ENCODE data around the gene CCT8L2. TPM values are rescaled to one million over a fixed set of nuclear protein-coding genes. Genes with fewer than 3 reads are reported as not detected.
"Not testable (repeated sequence)": the region's sequence is repeated elsewhere in the genome, so short reads cannot be mapped to it uniquely, and the experiment has no call there.

CCT8L2 gene
- total and polyA plus RNA-seq, 4 donors = not detected

DNA sequence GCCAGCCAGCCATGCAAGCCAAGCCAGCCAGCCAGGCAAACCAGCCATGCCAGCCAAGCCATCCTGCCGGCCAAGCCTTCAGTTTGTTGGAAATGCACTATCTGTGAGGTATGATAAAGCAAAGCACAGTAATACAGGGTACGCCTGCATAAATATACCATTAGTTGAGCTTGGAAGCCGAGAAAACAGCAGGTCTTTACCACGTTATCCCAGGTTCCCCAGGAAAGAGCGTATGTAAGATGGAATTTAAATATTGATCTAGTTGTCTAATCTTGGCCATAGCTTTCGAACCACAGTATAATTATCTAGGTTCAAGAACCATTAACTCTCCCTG lies 24.2 kb downstream of the CCT8L2 start:
- H3K27ac ChIP-seq (ENCODE audit: low read depth in 1 of 2, low read length in 2 of 2) = no peak overlapping the region
- 74% methylated on average over 6 of the region's 6 CpGs for WGBS
- TF ChIP-seq, protein P1, sequence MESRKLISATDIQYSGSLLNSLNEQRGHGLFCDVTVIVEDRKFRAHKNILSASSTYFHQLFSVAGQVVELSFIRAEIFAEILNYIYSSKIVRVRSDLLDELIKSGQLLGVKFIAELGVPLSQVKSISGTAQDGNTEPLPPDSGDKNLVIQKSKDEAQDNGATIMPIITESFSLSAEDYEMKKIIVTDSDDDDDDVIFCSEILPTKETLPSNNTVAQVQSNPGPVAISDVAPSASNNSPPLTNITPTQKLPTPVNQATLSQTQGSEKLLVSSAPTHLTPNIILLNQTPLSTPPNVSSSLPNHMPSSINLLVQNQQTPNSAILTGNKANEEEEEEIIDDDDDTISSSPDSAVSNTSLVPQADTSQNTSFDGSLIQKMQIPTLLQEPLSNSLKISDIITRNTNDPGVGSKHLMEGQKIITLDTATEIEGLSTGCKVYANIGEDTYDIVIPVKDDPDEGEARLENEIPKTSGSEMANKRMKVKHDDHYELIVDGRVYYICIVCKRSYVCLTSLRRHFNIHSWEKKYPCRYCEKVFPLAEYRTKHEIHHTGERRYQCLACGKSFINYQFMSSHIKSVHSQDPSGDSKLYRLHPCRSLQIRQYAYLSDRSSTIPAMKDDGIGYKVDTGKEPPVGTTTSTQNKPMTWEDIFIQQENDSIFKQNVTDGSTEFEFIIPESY (IDR thresholded peaks at IDR 0.05) = no peak
- TF ChIP-seq RXRA (IDR thresholded peaks at IDR 0.05) = no peak
- no peak for TF ChIP-seq HNF4A (conservative IDR thresholded peaks at IDR 0.05)
- TF ChIP-seq FOXA1 (IDR thresholded peaks at IDR 0.05) = no peak
- TF ChIP-seq, protein P2, sequence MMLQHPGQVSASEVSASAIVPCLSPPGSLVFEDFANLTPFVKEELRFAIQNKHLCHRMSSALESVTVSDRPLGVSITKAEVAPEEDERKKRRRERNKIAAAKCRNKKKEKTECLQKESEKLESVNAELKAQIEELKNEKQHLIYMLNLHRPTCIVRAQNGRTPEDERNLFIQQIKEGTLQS (IDR thresholded peaks at IDR 0.05) = no peak
- TF ChIP-seq YY1 (IDR thresholded peaks at IDR 0.05) = no peak
- no peak for TF ChIP-seq NR2F2 (IDR thresholded peaks at IDR 0.05)
- no peak for TF ChIP-seq SP1 (IDR thresholded peaks at IDR 0.05)
- TF ChIP-seq, protein P3, sequence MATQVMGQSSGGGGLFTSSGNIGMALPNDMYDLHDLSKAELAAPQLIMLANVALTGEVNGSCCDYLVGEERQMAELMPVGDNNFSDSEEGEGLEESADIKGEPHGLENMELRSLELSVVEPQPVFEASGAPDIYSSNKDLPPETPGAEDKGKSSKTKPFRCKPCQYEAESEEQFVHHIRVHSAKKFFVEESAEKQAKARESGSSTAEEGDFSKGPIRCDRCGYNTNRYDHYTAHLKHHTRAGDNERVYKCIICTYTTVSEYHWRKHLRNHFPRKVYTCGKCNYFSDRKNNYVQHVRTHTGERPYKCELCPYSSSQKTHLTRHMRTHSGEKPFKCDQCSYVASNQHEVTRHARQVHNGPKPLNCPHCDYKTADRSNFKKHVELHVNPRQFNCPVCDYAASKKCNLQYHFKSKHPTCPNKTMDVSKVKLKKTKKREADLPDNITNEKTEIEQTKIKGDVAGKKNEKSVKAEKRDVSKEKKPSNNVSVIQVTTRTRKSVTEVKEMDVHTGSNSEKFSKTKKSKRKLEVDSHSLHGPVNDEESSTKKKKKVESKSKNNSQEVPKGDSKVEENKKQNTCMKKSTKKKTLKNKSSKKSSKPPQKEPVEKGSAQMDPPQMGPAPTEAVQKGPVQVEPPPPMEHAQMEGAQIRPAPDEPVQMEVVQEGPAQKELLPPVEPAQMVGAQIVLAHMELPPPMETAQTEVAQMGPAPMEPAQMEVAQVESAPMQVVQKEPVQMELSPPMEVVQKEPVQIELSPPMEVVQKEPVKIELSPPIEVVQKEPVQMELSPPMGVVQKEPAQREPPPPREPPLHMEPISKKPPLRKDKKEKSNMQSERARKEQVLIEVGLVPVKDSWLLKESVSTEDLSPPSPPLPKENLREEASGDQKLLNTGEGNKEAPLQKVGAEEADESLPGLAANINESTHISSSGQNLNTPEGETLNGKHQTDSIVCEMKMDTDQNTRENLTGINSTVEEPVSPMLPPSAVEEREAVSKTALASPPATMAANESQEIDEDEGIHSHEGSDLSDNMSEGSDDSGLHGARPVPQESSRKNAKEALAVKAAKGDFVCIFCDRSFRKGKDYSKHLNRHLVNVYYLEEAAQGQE (IDR thresholded peaks at IDR 0.05) = no peak
- TF ChIP-seq RAD21 (IDR thresholded peaks at IDR 0.05) = no peak
- no peak for TF ChIP-seq EGR1 (IDR thresholded peaks at IDR 0.05; ENCODE audit: low read depth in 2 of 2)
- no peak for TF ChIP-seq TAF1 (conservative IDR thresholded peaks at IDR 0.05)
- TF ChIP-seq JUND (IDR thresholded peaks at IDR 0.05) = no peak
- TF ChIP-seq FOXA2 (IDR thresholded peaks at IDR 0.05) = no peak
- TF ChIP-seq GABPA (IDR thresholded peaks at IDR 0.05 in 1 of 2, conservative IDR thresholded peaks at IDR 0.05 in 1 of 2) = no peak
- TF ChIP-seq HNF4G (IDR thresholded peaks at IDR 0.05) = no peak
- TF ChIP-seq, protein P4, sequence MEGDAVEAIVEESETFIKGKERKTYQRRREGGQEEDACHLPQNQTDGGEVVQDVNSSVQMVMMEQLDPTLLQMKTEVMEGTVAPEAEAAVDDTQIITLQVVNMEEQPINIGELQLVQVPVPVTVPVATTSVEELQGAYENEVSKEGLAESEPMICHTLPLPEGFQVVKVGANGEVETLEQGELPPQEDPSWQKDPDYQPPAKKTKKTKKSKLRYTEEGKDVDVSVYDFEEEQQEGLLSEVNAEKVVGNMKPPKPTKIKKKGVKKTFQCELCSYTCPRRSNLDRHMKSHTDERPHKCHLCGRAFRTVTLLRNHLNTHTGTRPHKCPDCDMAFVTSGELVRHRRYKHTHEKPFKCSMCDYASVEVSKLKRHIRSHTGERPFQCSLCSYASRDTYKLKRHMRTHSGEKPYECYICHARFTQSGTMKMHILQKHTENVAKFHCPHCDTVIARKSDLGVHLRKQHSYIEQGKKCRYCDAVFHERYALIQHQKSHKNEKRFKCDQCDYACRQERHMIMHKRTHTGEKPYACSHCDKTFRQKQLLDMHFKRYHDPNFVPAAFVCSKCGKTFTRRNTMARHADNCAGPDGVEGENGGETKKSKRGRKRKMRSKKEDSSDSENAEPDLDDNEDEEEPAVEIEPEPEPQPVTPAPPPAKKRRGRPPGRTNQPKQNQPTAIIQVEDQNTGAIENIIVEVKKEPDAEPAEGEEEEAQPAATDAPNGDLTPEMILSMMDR (IDR thresholded peaks at IDR 0.05; ENCODE audit: low read depth, low read length, missing input control) = no peak
- TF ChIP-seq, protein P5, sequence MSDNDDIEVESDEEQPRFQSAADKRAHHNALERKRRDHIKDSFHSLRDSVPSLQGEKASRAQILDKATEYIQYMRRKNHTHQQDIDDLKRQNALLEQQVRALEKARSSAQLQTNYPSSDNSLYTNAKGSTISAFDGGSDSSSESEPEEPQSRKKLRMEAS (IDR thresholded peaks at IDR 0.05) = no peak
- H3K4me3 ChIP-seq (ENCODE audit: low read depth in 1 of 3, low read length in 3 of 3) = no peak overlapping the region
- DNase-seq (ENCODE audit: low spot score) = no peak
- H3K9me3 ChIP-seq (ENCODE audit: control insufficient read depth in 4 of 4, low read length in 3 of 4) = no peaks in the 10 kb centered on the region
- H3K4me1 ChIP-seq (ENCODE audit: control insufficient read depth in 4 of 4, insufficient read depth in 4 of 4, low read length in 3 of 4) = no peaks in the 10 kb centered on the region
- no peaks in the 10 kb centered on the region for H3K27me3 ChIP-seq (ENCODE audit: control insufficient read depth in 4 of 4, insufficient read depth in 4 of 4, low read length in 3 of 4)
- H3K36me3 ChIP-seq (ENCODE audit: control insufficient read depth in 4 of 4, insufficient read depth in 3 of 4, low read depth in 1 of 4, low read length in 3 of 4) = no peaks in the 10 kb centered on the region
- no peak overlapping the region for H3K9ac ChIP-seq (ENCODE audit: low read depth in 1 of 2, low read length in 2 of 2)

DNA sequence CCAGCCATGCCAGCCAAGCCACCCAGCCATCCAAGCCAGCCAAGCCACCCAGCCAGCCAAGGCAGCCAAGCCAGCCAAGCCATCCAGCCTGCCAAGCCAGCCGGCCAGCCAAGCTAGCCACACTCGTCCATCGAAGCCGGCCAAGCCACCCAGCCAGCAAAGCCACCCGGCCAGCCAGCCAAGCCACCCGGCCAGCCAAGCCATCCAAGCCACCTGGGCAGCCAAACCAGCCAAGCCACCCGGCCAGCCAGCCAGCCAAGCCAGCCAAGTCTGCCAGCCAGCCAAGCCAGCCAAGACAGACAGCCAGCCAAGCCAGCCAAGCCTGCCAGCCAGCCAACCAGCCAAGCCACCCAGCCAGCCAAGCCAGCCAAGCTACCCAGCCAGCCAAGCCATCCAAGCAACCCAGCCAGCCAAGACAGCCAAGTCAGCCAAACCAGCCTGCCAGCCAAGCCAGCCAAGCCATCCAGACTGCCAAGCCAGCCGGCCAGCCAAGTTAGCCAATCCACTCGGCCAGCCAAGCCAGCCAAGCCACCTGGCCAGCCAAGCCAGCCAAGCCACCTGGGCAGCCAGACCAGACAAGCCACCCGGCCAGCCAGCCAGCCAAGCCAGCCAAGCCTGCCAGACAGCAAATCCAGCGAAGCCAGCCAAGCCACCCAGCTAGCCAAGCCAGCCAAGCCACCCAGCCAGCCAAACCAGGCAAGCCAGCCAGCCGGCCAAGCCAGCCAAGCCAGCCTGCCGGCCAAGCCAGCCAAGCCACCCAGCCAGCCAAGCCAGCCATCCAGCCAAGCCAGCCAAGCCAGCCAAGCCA lies 24.8 kb downstream of the CCT8L2 start:
- DNase-seq (ENCODE audit: low spot score); H3K27ac ChIP-seq (ENCODE audit: low read depth in 1 of 2, low read length in 2 of 2); H3K27me3 ChIP-seq (ENCODE audit: control insufficient read depth in 4 of 4, insufficient read depth in 4 of 4, low read length in 3 of 4); H3K9me3 ChIP-seq (ENCODE audit: control insufficient read depth in 4 of 4, low read length in 3 of 4); H3K36me3 ChIP-seq (ENCODE audit: control insufficient read depth in 4 of 4, insufficient read depth in 3 of 4, low read depth in 1 of 4, low read length in 3 of 4); H3K4me1 ChIP-seq (ENCODE audit: control insufficient read depth in 4 of 4, insufficient read depth in 4 of 4, low read length in 3 of 4); H3K9ac ChIP-seq (ENCODE audit: low read depth in 1 of 2, low read length in 2 of 2); H3K4me3 ChIP-seq (ENCODE audit: low read depth in 1 of 3, low read length in 3 of 3): not testable (repeated sequence)
- WGBS = 74% methylated on average over 13 of the region's 13 CpGs

DNA sequence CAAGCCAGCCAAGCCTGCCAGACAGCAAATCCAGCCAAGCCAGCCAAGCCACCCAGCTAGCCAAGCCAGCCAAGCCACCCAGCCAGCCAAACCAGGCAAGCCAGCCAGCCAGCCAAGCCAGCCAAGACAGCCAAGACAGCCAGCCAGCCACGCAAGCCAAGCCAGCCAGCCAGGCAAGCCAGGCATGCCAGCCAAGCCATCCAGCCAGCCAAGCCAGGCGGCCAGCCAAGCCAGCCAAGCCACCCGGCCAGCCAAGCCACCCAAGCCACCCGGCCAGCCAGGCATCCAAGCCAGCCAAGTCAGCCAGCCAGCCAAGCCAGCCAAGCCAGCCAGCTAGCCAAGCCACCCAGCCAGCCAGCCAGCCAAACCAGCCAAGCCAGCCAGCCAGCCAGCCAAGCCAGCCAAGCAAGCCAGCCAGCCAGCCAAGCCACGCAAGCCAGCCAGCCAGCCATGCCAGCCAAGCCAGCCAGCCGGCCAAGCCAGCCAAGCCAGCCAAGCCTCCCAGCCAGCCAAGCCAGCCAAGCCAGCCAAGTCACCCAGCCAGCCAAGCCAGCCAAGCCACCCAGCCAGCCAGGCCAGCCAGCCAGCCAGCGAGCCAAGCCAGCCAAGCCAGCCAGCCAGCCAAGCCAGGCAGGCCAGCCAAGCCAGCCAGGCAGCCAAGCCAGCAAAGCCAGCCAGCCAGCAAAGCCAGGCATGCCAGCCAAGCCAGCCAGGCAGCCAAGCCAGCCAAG lies 26.0 kb downstream of the CCT8L2 start:
- H3K36me3 ChIP-seq (ENCODE audit: control insufficient read depth in 4 of 4, insufficient read depth in 3 of 4, low read depth in 1 of 4, low read length in 3 of 4); DNase-seq (ENCODE audit: low spot score); H3K27me3 ChIP-seq (ENCODE audit: control insufficient read depth in 4 of 4, insufficient read depth in 4 of 4, low read length in 3 of 4); H3K27ac ChIP-seq (ENCODE audit: low read depth in 1 of 2, low read length in 2 of 2); H3K9me3 ChIP-seq (ENCODE audit: control insufficient read depth in 4 of 4, low read length in 3 of 4); H3K9ac ChIP-seq (ENCODE audit: low read depth in 1 of 2, low read length in 2 of 2); H3K4me3 ChIP-seq (ENCODE audit: low read depth in 1 of 3, low read length in 3 of 3); H3K4me1 ChIP-seq (ENCODE audit: control insufficient read depth in 4 of 4, insufficient read depth in 4 of 4, low read length in 3 of 4): not testable (repeated sequence)
- 87% methylated on average over 7 of the region's 7 CpGs for WGBS

All from liver (tissue), 9 donors.